GM12891 (cell line): ENCODE data around the gene ATP2B2.

ENCODE experiments used
- DNase-seq: peaks from one replicate; pipeline ENCODE4 v3.0.0; 2011; ENCODE audit warnings: low spot score; ENCODE audit not compliant: insufficient read length
- FAIRE-seq: peaks from 2 replicates; lab custom pipeline; 2011; peaks lifted over from hg19 to GRCh38; lab: Jason Lieb, UNC
- PAX5 ChIP-seq: IDR thresholded peaks from 2 replicates; pipeline ENCODE4 v1.6.1; 2011; ENCODE audit warnings: low read length, moderate library complexity, mild to moderate bottlenecking; ENCODE audit not compliant: insufficient read depth, severe bottlenecking
- POLR2A ChIP-seq: IDR thresholded peaks from 2 replicates; pipeline ENCODE4 v1.6.1; 2011; ENCODE audit warnings: low read depth, low read length, control low read depth
- POLR2AphosphoS5 ChIP-seq: IDR thresholded peaks from 2 replicates; pipeline ENCODE4 v1.6.1; 2011; ENCODE audit warnings: low read depth, low read length, control low read depth
- POU2F2 ChIP-seq: IDR thresholded peaks from 2 replicates; pipeline ENCODE4 v1.6.1; 2011; ENCODE audit warnings: low read depth, mild to moderate bottlenecking, control low read depth, low read length, moderate library complexity
- SPI1 ChIP-seq: IDR thresholded peaks from 2 replicates; pipeline ENCODE4 v1.6.1; 2011; ENCODE audit warnings: low read depth, low read length, control low read depth
- TAF1 ChIP-seq: IDR thresholded peaks from 2 replicates; pipeline ENCODE4 v1.6.1; 2011; ENCODE audit warnings: low read depth, low read length, control low read depth

Gene ATP2B2

DNA sequence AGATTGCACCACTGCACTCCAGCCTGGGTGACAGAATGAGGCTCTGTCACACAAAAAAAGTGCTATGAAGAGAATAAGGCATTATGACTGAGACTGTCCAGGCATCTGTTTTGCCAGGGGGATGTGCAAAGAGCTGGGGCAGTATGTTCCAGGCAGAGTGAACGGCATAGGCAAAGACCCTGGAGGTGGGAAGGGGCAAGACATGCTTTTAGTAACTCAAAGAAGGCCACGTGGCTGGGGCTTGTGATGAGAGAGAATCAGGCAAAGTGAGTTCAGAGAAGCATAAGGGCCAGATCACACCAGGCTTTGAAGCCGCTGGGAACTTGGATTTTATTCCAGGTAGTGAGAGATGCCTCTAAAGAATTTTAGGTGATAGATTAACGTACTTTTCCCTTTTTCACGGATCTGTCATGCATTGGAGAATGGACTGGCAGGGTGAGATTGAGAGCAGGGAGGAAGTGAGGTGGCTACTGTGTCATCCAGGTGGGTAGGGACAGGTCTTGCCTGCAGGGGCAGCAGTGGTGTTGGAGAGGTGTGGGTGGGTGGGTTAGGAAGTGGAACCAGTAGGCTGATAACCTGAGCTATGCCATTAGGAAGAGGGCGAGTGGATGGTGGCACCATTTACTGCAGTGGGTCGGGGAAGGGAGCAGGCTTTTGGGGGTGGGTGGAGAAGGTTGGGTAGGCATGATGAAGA lies 31.7 kb downstream of the ATP2B2 start:
- FAIRE-seq (no peak), DNase-seq (no peak)
- TF ChIP-seq POLR2A (no peak), PAX5 (no peak), SPI1 (no peak), POU2F2 (no peak), TAF1 (no peak), POLR2AphosphoS5 (no peak)

DNA sequence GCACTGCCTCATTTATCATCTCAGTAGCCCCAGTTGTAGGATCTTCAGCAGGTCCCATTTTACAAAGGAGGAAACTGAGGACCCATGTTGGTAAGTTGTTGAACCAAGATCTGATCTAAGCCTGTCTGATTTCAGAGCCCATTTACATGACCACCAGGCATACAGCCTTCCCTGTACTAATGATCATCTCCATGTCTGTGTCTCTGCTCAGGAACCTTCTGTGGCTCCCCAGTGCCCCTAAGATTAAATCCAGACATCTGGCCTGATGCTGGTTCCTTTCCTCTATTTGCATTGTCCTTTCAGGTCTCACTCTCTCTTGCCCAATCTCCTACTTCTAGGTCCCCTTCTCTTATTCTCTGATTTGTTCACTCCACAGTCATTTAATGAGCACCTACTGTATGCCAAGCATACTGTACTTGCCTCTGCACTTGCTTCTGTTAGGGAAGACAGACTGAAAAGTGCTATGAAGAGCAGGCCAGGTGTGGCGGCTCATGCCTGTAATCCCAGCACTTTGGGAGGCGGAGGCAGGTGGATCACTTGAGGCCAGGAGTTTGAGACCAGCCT lies 32.4 kb downstream of the ATP2B2 start:
- FAIRE-seq (no peak), DNase-seq (no peak)
- no peak for TF ChIP-seq POLR2A
- no peak for TF ChIP-seq POU2F2
- TF ChIP-seq SPI1: no peak
- no peak for TF ChIP-seq PAX5
- TF ChIP-seq POLR2AphosphoS5: no peak
- TF ChIP-seq TAF1: no peak

DNA sequence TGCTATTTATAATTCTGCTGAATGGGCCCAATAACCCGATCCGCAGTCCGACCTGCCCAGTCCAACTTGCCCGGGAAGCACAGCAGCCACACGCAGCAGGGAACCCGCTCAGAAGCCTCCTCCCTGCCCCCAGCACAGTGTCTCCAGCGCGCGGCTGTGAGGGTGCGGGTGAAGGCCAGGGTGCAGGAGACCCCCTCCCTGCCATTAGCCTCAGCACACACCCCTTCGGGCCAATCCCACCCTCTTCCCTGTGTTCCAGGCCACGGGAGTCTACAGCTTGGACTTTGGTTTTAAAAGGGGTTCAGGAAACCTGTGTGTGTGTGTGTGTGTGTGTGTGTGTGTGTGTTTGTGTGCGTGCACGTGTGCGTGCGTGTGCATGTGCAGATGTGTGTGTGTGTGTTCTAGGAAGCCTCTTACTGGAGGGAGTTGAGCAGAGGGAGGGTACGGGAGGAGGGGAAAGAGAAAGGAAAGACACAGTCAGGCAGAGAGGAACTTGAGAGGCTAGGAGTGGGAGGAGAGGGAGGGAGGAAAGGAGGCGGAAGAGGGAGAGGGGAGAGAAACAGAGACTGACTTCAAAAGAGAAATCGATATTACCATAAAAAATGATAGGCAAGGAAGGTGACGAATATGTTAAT lies 34.2 kb downstream of the ATP2B2 start:
- DNase-seq (no peak), FAIRE-seq (no peak)
- TF ChIP-seq TAF1 (no peak), SPI1 (no peak), POLR2A (no peak), POLR2AphosphoS5 (no peak), PAX5 (no peak), POU2F2 (no peak)

- no peak for FAIRE-seq
- no peak for DNase-seq
- TF ChIP-seq TAF1: no peak
- TF ChIP-seq PAX5: no peak
- TF ChIP-seq POU2F2: no peak
- no peak for TF ChIP-seq POLR2A
- TF ChIP-seq SPI1: no peak
- no peak for TF ChIP-seq POLR2AphosphoS5
These were observed 35.0 kb downstream of the ATP2B2 start for GRCh38 chr3:10470120-10471053.

DNA sequence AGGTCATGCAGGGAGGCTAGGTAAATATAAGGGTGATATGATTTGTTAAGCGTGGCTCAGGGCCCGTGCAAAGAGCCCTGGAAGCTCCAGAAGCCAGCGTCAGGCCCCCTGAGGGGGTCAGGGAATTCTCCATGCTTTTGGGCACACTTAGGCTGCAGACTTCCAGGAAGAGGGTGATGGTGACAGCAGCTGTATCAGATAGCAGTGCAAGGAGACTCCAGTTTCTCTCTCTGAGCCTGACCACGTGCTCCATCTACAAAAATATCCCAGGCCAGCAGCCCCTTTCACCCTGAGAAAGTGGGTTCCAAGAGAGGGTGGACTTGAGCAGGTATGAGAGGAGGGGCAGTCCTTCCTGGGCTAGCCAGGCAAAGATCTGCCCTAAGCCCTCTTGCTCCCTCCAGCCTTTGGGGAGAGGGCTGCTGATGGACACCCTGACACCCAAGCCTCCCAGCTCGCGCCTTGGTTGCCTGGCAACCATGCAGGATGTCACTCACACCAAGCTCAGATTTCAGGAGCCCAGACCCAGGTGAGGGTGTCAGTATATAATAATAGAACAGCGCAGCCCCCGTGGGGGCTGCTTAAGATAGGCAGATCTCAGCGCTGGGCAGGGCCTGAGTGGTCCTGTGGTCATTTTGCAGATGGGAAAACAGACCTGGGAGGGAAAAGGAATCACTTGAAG lies 35.8 kb downstream of the ATP2B2 start:
- DNase-seq (no peak), FAIRE-seq (no peak)
- TF ChIP-seq POLR2AphosphoS5 (no peak), POU2F2 (no peak), POLR2A (no peak), TAF1 (no peak), PAX5 (no peak), SPI1 (no peak)

GRCh38 chr3:10468613-10469354 lies 36.6 kb downstream of the ATP2B2 start:
- no peak for TF ChIP-seq PAX5
- TF ChIP-seq POLR2AphosphoS5: no peak
- no peak for TF ChIP-seq TAF1
- TF ChIP-seq SPI1: no peak
- TF ChIP-seq POLR2A: no peak
- TF ChIP-seq POU2F2: no peak
- no peak for DNase-seq
- no peak for FAIRE-seq

DNA sequence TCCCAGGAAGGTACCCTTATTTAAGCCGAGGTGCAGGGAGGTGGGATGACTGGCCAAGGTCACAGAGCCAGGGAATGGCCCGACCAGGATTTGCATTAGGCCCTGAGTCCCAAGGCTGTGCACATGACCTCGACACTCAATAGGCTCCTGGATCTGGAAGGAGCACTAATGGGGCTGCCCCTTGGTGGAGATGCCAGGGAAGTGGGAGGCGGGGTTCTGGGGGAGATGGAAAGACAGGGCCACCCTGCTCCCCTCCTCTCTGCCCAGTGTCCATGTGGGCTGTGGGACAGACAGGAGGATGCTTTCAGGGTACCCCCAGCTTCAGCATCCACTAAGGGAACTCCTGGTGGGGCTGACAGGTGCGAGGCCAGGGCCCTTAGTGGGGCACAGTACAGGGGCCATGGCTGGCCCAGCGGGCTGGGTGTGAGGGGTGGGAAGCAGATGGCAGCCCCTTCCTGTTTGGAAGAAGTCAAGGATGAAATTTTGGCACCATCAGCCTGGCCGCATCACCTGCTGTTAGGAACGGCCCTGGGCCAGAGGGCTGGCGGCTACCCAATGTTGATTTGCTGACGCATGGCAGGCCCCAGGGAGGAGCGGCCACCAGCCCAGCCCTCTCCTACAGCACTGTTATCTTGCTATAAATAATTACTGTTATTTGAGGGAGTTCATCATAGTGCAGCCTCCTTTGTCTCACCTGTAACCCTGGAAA lies 37.3 kb downstream of the ATP2B2 start:
- FAIRE-seq: no peak
- no peak for DNase-seq
- TF ChIP-seq POU2F2: no peak
- TF ChIP-seq SPI1: no peak
- TF ChIP-seq POLR2AphosphoS5: no peak
- TF ChIP-seq TAF1: no peak
- no peak for TF ChIP-seq POLR2A
- TF ChIP-seq PAX5: no peak
